ENCODE measurements around the gene LMBR1. TPM values are rescaled to one million over a fixed set of nuclear protein-coding genes. Genes with fewer than 3 reads are reported as not detected.
A peak's percentile ranks its signal among the peaks of the same experiment; 100 is the strongest.

The LMBR1 gene
- total RNA-seq, 1 donor from 2014 or later, result 49.7 TPM

GRCh38 chr7:156753630-156754029 is 139.4 kb downstream of the LMBR1 start:
- no peak overlapping the region for H3K27ac Mint-ChIP-seq (ENCODE audit: unreplicated experiment)
- no peaks in the 10 kb centered on the region for H3K27me3 Mint-ChIP-seq (ENCODE audit: low read depth, unreplicated experiment)
- TF ChIP-seq EZH2 (IDR thresholded peaks at IDR 0.05; ENCODE audit: insufficient read depth, low read length) (no peak), CTCF (IDR thresholded peaks at IDR 0.05; ENCODE audit: insufficient read depth, low read depth, low read length) (no peak)
- Histone ChIP-seq H3K4me2 (ENCODE audit: low read length) (no peak overlapping the region), H2AFZ (ENCODE audit: low read depth, low read length) (no peak overlapping the region), H3K27ac (ENCODE audit: low read depth, low read length) (no peak overlapping the region), H3K4me3 (ENCODE audit: insufficient read depth, low read depth, low read length) (no peak overlapping the region), H3K79me2 (ENCODE audit: insufficient read depth, low read length) (no peaks in the 10 kb centered on the region), H3K9ac (ENCODE audit: low read length) (no peak overlapping the region), H3K27me3 (ENCODE audit: insufficient read depth, low read length) (no peaks in the 10 kb centered on the region), H4K20me1 (ENCODE audit: insufficient read depth, low read length) (peaks cover 4% of the 10 kb centered on the region), H3K36me3 (ENCODE audit: insufficient read depth, low read length) (no peaks in the 10 kb centered on the region), H3K4me1 (ENCODE audit: insufficient read depth, low read length) (peaks cover 14% of the 10 kb centered on the region), H3K9me3 (ENCODE audit: insufficient read depth, low read depth, low read length) (no peaks in the 10 kb centered on the region)
- no peak overlapping the region for H3K4me3 Mint-ChIP-seq (ENCODE audit: unreplicated experiment)
- H3K9me3 Mint-ChIP-seq (ENCODE audit: unreplicated experiment), result no peaks in the 10 kb centered on the region
- FAIRE-seq (no peak), DNase-seq (ENCODE audit: low read depth) (no peak)
- H3K4me1 Mint-ChIP-seq (ENCODE audit: low read depth, unreplicated experiment), result no peaks in the 10 kb centered on the region
- peaks cover 2% of the 10 kb centered on the region for H3K36me3 Mint-ChIP-seq (ENCODE audit: low read depth, unreplicated experiment)

GRCh38 chr7:156753229-156753560 is 139.8 kb downstream of the LMBR1 start:
- TF ChIP-seq CTCF (IDR thresholded peaks at IDR 0.05; ENCODE audit: insufficient read depth, low read depth, low read length) (no peak), EZH2 (IDR thresholded peaks at IDR 0.05; ENCODE audit: insufficient read depth, low read length) (no peak)
- no peak overlapping the region for H3K4me3 Mint-ChIP-seq (ENCODE audit: unreplicated experiment)
- H3K27ac ChIP-seq (ENCODE audit: low read depth, low read length), result no peak overlapping the region
- H3K9me3 ChIP-seq (ENCODE audit: insufficient read depth, low read depth, low read length), result no peaks in the 10 kb centered on the region
- H3K27ac Mint-ChIP-seq (ENCODE audit: unreplicated experiment), result no peak overlapping the region
- FAIRE-seq, result no peak
- no peaks in the 10 kb centered on the region for H3K9me3 Mint-ChIP-seq (ENCODE audit: unreplicated experiment)
- no peaks in the 10 kb centered on the region for H3K36me3 Mint-ChIP-seq (ENCODE audit: low read depth, unreplicated experiment)
- H2AFZ ChIP-seq (ENCODE audit: low read depth, low read length), result no peak overlapping the region
- H3K79me2 ChIP-seq (ENCODE audit: insufficient read depth, low read length), result no peaks in the 10 kb centered on the region
- H3K4me1 ChIP-seq (ENCODE audit: insufficient read depth, low read length), result peaks cover 14% of the 10 kb centered on the region
- peaks cover 4% of the 10 kb centered on the region for H4K20me1 ChIP-seq (ENCODE audit: insufficient read depth, low read length)
- no peak for DNase-seq (ENCODE audit: low read depth)
- H3K9ac ChIP-seq (ENCODE audit: low read length), result no peak overlapping the region
- no peaks in the 10 kb centered on the region for H3K4me1 Mint-ChIP-seq (ENCODE audit: low read depth, unreplicated experiment)
- no peak overlapping the region for H3K4me2 ChIP-seq (ENCODE audit: low read length)
- no peak overlapping the region for H3K4me3 ChIP-seq (ENCODE audit: insufficient read depth, low read depth, low read length)
- no peaks in the 10 kb centered on the region for H3K27me3 Mint-ChIP-seq (ENCODE audit: low read depth, unreplicated experiment)
- no peaks in the 10 kb centered on the region for H3K36me3 ChIP-seq (ENCODE audit: insufficient read depth, low read length)
- no peaks in the 10 kb centered on the region for H3K27me3 ChIP-seq (ENCODE audit: insufficient read depth, low read length)

GRCh38 chr7:156752367-156753228 is 140.4 kb downstream of the LMBR1 start:
- Histone ChIP-seq H3K4me2 (ENCODE audit: low read length) (peak overlapping the region; percentile 43), H3K4me3 (ENCODE audit: insufficient read depth, low read depth, low read length) (no peak overlapping the region), H3K27me3 (ENCODE audit: insufficient read depth, low read length) (no peaks in the 10 kb centered on the region), H2AFZ (ENCODE audit: low read depth, low read length) (no peak overlapping the region), H3K9ac (ENCODE audit: low read length) (no peak overlapping the region), H3K27ac (ENCODE audit: low read depth, low read length) (no peak overlapping the region), H3K4me1 (ENCODE audit: insufficient read depth, low read length) (peaks cover 14% of the 10 kb centered on the region), H3K9me3 (ENCODE audit: insufficient read depth, low read depth, low read length) (no peaks in the 10 kb centered on the region), H3K79me2 (ENCODE audit: insufficient read depth, low read length) (no peaks in the 10 kb centered on the region), H3K36me3 (ENCODE audit: insufficient read depth, low read length) (no peaks in the 10 kb centered on the region), H4K20me1 (ENCODE audit: insufficient read depth, low read length) (peaks cover 4% of the 10 kb centered on the region)
- Mint-ChIP-seq H3K9me3 (ENCODE audit: unreplicated experiment) (no peaks in the 10 kb centered on the region), H3K36me3 (ENCODE audit: low read depth, unreplicated experiment) (no peaks in the 10 kb centered on the region), H3K4me1 (ENCODE audit: low read depth, unreplicated experiment) (no peaks in the 10 kb centered on the region), H3K4me3 (ENCODE audit: unreplicated experiment) (no peak overlapping the region), H3K27me3 (ENCODE audit: low read depth, unreplicated experiment) (no peaks in the 10 kb centered on the region), H3K27ac (ENCODE audit: unreplicated experiment) (no peak overlapping the region)
- no peak for TF ChIP-seq CTCF (IDR thresholded peaks at IDR 0.05; ENCODE audit: insufficient read depth, low read depth, low read length)
- TF ChIP-seq EZH2 (IDR thresholded peaks at IDR 0.05; ENCODE audit: insufficient read depth, low read length), result no peak
- FAIRE-seq (no peak), DNase-seq (ENCODE audit: low read depth) (peak; percentile 73)

All from astrocyte (in vitro differentiated cells and primary cell).